ENCODE data around the gene JARID2.

JARID2 gene

GRCh38 chr6:15372932-15373331 is 127.1 kb downstream of the JARID2 start:
- H3K27me3 ChIP-seq (replicated peaks in 2 of 5; ENCODE audit: control insufficient read depth in 4 of 5, insufficient read depth in 5 of 5, low read length in 4 of 5) = no peaks in the 10 kb centered on the region
- DNase-seq = no peak
- 100% methylated on average over 1 of the region's 2 CpGs for whole genome bisulfite sequencing (ENCODE audit: insufficient coverage)
- no peak overlapping the region for H3K4me3 ChIP-seq (ENCODE audit: control insufficient read depth in 1 of 7, extremely low read depth in 1 of 7, insufficient read depth in 4 of 7, low read depth in 2 of 7, low read length in 6 of 7)
- peaks cover 4 to 46% (median 40%) of the 10 kb centered on the region in 4 experiments for H3K4me1 ChIP-seq (ENCODE audit: control extremely low read depth in 1 of 4, control insufficient read depth in 4 of 4, insufficient read depth in 4 of 4, low read length in 3 of 4)
- no peak overlapping the region for H3K27ac ChIP-seq (ENCODE audit: insufficient read depth in 1 of 2, low read depth in 1 of 2, low read length in 2 of 2, poor library complexity in 1 of 2, severe bottlenecking in 2 of 2)
- no peaks in the 10 kb centered on the region for H3K9me3 ChIP-seq (ENCODE audit: control extremely low read depth in 1 of 5, control insufficient read depth in 4 of 5, insufficient read depth in 2 of 5, low read depth in 1 of 5, low read length in 4 of 5)
- ChIA-PET CTCF (no interaction called here), POLR2A (interaction anchor here (0.7 kb wide), 1 partner anchor 1193 kb away, joined by 3 read pairs; no protein-coding TSS in a partner anchor)
- peaks cover 2 to 40% (median 9%) of the 10 kb centered on the region in 4 experiments for H3K36me3 ChIP-seq (ENCODE audit: control insufficient read depth in 4 of 4, insufficient read depth in 4 of 4, low read length in 3 of 4)

- Histone ChIP-seq H3K4me1 (ENCODE audit: control extremely low read depth in 1 of 4, control insufficient read depth in 4 of 4, insufficient read depth in 4 of 4, low read length in 3 of 4) (peaks cover 2 to 46% (median 38%) of the 10 kb centered on the region in 4 experiments), H3K4me3 (ENCODE audit: control insufficient read depth in 1 of 7, extremely low read depth in 1 of 7, insufficient read depth in 4 of 7, low read depth in 2 of 7, low read length in 6 of 7) (no peak overlapping the region), H3K27me3 (replicated peaks in 2 of 5; ENCODE audit: control insufficient read depth in 4 of 5, insufficient read depth in 5 of 5, low read length in 4 of 5) (no peaks in the 10 kb centered on the region), H3K27ac (ENCODE audit: insufficient read depth in 1 of 2, low read depth in 1 of 2, low read length in 2 of 2, poor library complexity in 1 of 2, severe bottlenecking in 2 of 2) (no peak overlapping the region), H3K36me3 (ENCODE audit: control insufficient read depth in 4 of 4, insufficient read depth in 4 of 4, low read length in 3 of 4) (peaks cover 2 to 34% (median 9%) of the 10 kb centered on the region in 4 experiments), H3K9me3 (ENCODE audit: control extremely low read depth in 1 of 5, control insufficient read depth in 4 of 5, insufficient read depth in 2 of 5, low read depth in 1 of 5, low read length in 4 of 5) (no peaks in the 10 kb centered on the region)
- WGBS (ENCODE audit: insufficient coverage) = 90% methylated on average over 4 of the region's 7 CpGs
- CTCF ChIA-PET = interaction anchor here (0.9 kb wide), 1 partner anchor 16 kb away, joined by 3 read pairs; no protein-coding TSS in a partner anchor
- no peak for DNase-seq
- POLR2A ChIA-PET = no interaction called here
These were observed 128.2 kb downstream of the JARID2 start for GRCh38 chr6:15374119-15374518.

GRCh38 chr6:15375018-15375417 is 129.1 kb downstream of the JARID2 start:
- POLR2A ChIA-PET = no interaction called here
- Histone ChIP-seq H3K36me3 (ENCODE audit: control insufficient read depth in 4 of 4, insufficient read depth in 4 of 4, low read length in 3 of 4) (peaks cover 2 to 34% (median 9%) of the 10 kb centered on the region in 4 experiments), H3K27ac (ENCODE audit: insufficient read depth in 1 of 2, low read depth in 1 of 2, low read length in 2 of 2, poor library complexity in 1 of 2, severe bottlenecking in 2 of 2) (peak overlapping the region in 1 of 2 experiments; percentile 19), H3K9me3 (ENCODE audit: control extremely low read depth in 1 of 5, control insufficient read depth in 4 of 5, insufficient read depth in 2 of 5, low read depth in 1 of 5, low read length in 4 of 5) (no peaks in the 10 kb centered on the region), H3K4me1 (ENCODE audit: control extremely low read depth in 1 of 4, control insufficient read depth in 4 of 4, insufficient read depth in 4 of 4, low read length in 3 of 4) (peaks cover 3 to 45% (median 38%) of the 10 kb centered on the region in 4 experiments), H3K4me3 (ENCODE audit: control insufficient read depth in 1 of 7, extremely low read depth in 1 of 7, insufficient read depth in 4 of 7, low read depth in 2 of 7, low read length in 6 of 7) (no peak overlapping the region), H3K27me3 (replicated peaks in 2 of 5; ENCODE audit: control insufficient read depth in 4 of 5, insufficient read depth in 5 of 5, low read length in 4 of 5) (no peaks in the 10 kb centered on the region)
- no peak for DNase-seq
- WGBS (ENCODE audit: insufficient coverage) = 100% methylated on average over 2 of the region's 2 CpGs
- CTCF ChIA-PET = no interaction called here

GRCh38 chr6:15375638-15376290 is 129.9 kb downstream of the JARID2 start:
- CTCF ChIA-PET = interaction anchor here (1.0 kb wide), 1 partner anchor 43 kb away, joined by 4 read pairs; no protein-coding TSS in a partner anchor
- Histone ChIP-seq H3K36me3 (ENCODE audit: control insufficient read depth in 4 of 4, insufficient read depth in 4 of 4, low read length in 3 of 4) (peaks cover 2 to 34% (median 9%) of the 10 kb centered on the region in 4 experiments), H3K27ac (ENCODE audit: insufficient read depth in 1 of 2, low read depth in 1 of 2, low read length in 2 of 2, poor library complexity in 1 of 2, severe bottlenecking in 2 of 2) (no peak overlapping the region), H3K4me3 (ENCODE audit: control insufficient read depth in 1 of 7, extremely low read depth in 1 of 7, insufficient read depth in 4 of 7, low read depth in 2 of 7, low read length in 6 of 7) (no peak overlapping the region), H3K9me3 (ENCODE audit: control extremely low read depth in 1 of 5, control insufficient read depth in 4 of 5, insufficient read depth in 2 of 5, low read depth in 1 of 5, low read length in 4 of 5) (no peaks in the 10 kb centered on the region), H3K4me1 (ENCODE audit: control extremely low read depth in 1 of 4, control insufficient read depth in 4 of 4, insufficient read depth in 4 of 4, low read length in 3 of 4) (peaks cover 3 to 50% (median 34%) of the 10 kb centered on the region in 4 experiments), H3K27me3 (replicated peaks in 2 of 5; ENCODE audit: control insufficient read depth in 4 of 5, insufficient read depth in 5 of 5, low read length in 4 of 5) (no peaks in the 10 kb centered on the region)
- POLR2A ChIA-PET = no interaction called here
- WGBS (ENCODE audit: insufficient coverage) = 100% methylated on average over 4 of the region's 4 CpGs
- no peak for DNase-seq

GRCh38 chr6:15376900-15377487 is 131.1 kb downstream of the JARID2 start:
- ChIA-PET POLR2A (interaction anchor here (0.5 kb wide), 1 partner anchor 33 kb away, joined by 5 read pairs; no protein-coding TSS in a partner anchor), CTCF (interaction anchor here (0.7 to 1.0 kb wide), 3 partner anchors 13 to 42 kb away, joined by 3 to 4 read pairs (median 3); no protein-coding TSS in a partner anchor)
- 92% methylated on average over 2 of the region's 5 CpGs for WGBS (ENCODE audit: insufficient coverage)
- no peaks in the 10 kb centered on the region for H3K9me3 ChIP-seq (ENCODE audit: control extremely low read depth in 1 of 5, control insufficient read depth in 4 of 5, insufficient read depth in 2 of 5, low read depth in 1 of 5, low read length in 4 of 5)
- DNase-seq = no peak
- H3K27me3 ChIP-seq (replicated peaks in 2 of 5; ENCODE audit: control insufficient read depth in 4 of 5, insufficient read depth in 5 of 5, low read length in 4 of 5) = no peaks in the 10 kb centered on the region
- no peak overlapping the region for H3K27ac ChIP-seq (ENCODE audit: insufficient read depth in 1 of 2, low read depth in 1 of 2, low read length in 2 of 2, poor library complexity in 1 of 2, severe bottlenecking in 2 of 2)
- peaks cover 1 to 43% (median 28%) of the 10 kb centered on the region in 4 experiments for H3K4me1 ChIP-seq (ENCODE audit: control extremely low read depth in 1 of 4, control insufficient read depth in 4 of 4, insufficient read depth in 4 of 4, low read length in 3 of 4)
- H3K36me3 ChIP-seq (ENCODE audit: control insufficient read depth in 4 of 4, insufficient read depth in 4 of 4, low read length in 3 of 4) = peaks cover 2 to 29% (median 12%) of the 10 kb centered on the region in 4 experiments
- no peak overlapping the region for H3K4me3 ChIP-seq (ENCODE audit: control insufficient read depth in 1 of 7, extremely low read depth in 1 of 7, insufficient read depth in 4 of 7, low read depth in 2 of 7, low read length in 6 of 7)

GRCh38 chr6:15378272-15378671 is 132.4 kb downstream of the JARID2 start:
- no peaks in the 10 kb centered on the region for H3K9me3 ChIP-seq (ENCODE audit: control extremely low read depth in 1 of 5, control insufficient read depth in 4 of 5, insufficient read depth in 2 of 5, low read depth in 1 of 5, low read length in 4 of 5)
- no peak for DNase-seq
- no peak overlapping the region for H3K4me3 ChIP-seq (ENCODE audit: control insufficient read depth in 1 of 7, extremely low read depth in 1 of 7, insufficient read depth in 4 of 7, low read depth in 2 of 7, low read length in 6 of 7)
- ChIA-PET CTCF (interaction anchor here (0.6 to 0.7 kb wide), 2 partner anchors 12 to 420 kb away, joined by 3 read pairs; no protein-coding TSS in a partner anchor), POLR2A (no interaction called here)
- peaks cover 2 to 28% (median 12%) of the 10 kb centered on the region in 4 experiments for H3K36me3 ChIP-seq (ENCODE audit: control insufficient read depth in 4 of 4, insufficient read depth in 4 of 4, low read length in 3 of 4)
- peaks cover 1 to 45% (median 31%) of the 10 kb centered on the region in 4 experiments for H3K4me1 ChIP-seq (ENCODE audit: control extremely low read depth in 1 of 4, control insufficient read depth in 4 of 4, insufficient read depth in 4 of 4, low read length in 3 of 4)
- H3K27me3 ChIP-seq (replicated peaks in 2 of 5; ENCODE audit: control insufficient read depth in 4 of 5, insufficient read depth in 5 of 5, low read length in 4 of 5) = no peaks in the 10 kb centered on the region
- no peak overlapping the region for H3K27ac ChIP-seq (ENCODE audit: insufficient read depth in 1 of 2, low read depth in 1 of 2, low read length in 2 of 2, poor library complexity in 1 of 2, severe bottlenecking in 2 of 2)
- 100% methylated on average over 1 of the region's 1 CpG for WGBS (ENCODE audit: insufficient coverage)

GRCh38 chr6:15378866-15379265 is 133.0 kb downstream of the JARID2 start:
- no peaks in the 10 kb centered on the region for H3K27me3 ChIP-seq (replicated peaks in 2 of 5; ENCODE audit: control insufficient read depth in 4 of 5, insufficient read depth in 5 of 5, low read length in 4 of 5)
- H3K36me3 ChIP-seq (ENCODE audit: control insufficient read depth in 4 of 4, insufficient read depth in 4 of 4, low read length in 3 of 4) = peaks cover 2 to 28% (median 12%) of the 10 kb centered on the region in 4 experiments
- H3K9me3 ChIP-seq (ENCODE audit: control extremely low read depth in 1 of 5, control insufficient read depth in 4 of 5, insufficient read depth in 2 of 5, low read depth in 1 of 5, low read length in 4 of 5) = no peaks in the 10 kb centered on the region
- CTCF ChIA-PET = interaction anchor here (0.7 to 1.4 kb wide), 4 partner anchors 15 to 420 kb away, joined by 3 to 4 read pairs (median 4); no protein-coding TSS in a partner anchor
- no peak overlapping the region for H3K4me3 ChIP-seq (ENCODE audit: control insufficient read depth in 1 of 7, extremely low read depth in 1 of 7, insufficient read depth in 4 of 7, low read depth in 2 of 7, low read length in 6 of 7)
- no peak overlapping the region for H3K27ac ChIP-seq (ENCODE audit: insufficient read depth in 1 of 2, low read depth in 1 of 2, low read length in 2 of 2, poor library complexity in 1 of 2, severe bottlenecking in 2 of 2)
- 30% methylated on average over 3 of the region's 4 CpGs for WGBS (ENCODE audit: insufficient coverage)
- H3K4me1 ChIP-seq (ENCODE audit: control extremely low read depth in 1 of 4, control insufficient read depth in 4 of 4, insufficient read depth in 4 of 4, low read length in 3 of 4) = peaks cover 1 to 40% (median 33%) of the 10 kb centered on the region in 4 experiments
- POLR2A ChIA-PET = no interaction called here
- peak in 2 of 3 donors; percentile 42 to 64 for DNase-seq

All from common myeloid progenitor, CD34-positive (primary cell).